Suppressor macrophage treated with lipopolysaccharide for 4 hours (primary cell): Measurements from ENCODE around the gene OSM.
A peak's percentile ranks its signal among the peaks of the same experiment; 100 is the strongest.

Experiments
- DNase-seq: peaks from one replicate; pipeline ENCODE4 v3.0.0-alpha.2; 2020

OSM gene

DNA sequence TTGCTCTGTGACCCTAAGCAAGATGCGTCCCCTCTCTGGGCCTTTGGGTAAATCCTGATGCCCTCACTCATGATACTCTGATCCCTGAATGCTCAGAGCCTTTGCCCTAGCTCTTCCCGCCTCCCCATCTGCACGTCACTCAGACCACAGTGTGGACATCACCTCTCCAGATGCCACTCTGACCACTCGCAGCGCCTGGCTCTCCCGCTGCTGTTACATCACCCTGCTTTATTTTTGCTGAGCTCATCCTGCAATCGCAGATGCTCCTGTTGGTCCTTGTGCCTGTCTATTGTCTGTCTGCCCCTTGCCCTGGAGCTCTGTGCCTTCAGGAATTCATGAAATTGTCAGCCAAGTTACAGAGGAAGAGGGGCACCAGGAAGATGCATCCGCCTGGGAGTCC lies 5.5 kb downstream of the OSM start:
- DNase-seq, result peak; percentile 62

DNA sequence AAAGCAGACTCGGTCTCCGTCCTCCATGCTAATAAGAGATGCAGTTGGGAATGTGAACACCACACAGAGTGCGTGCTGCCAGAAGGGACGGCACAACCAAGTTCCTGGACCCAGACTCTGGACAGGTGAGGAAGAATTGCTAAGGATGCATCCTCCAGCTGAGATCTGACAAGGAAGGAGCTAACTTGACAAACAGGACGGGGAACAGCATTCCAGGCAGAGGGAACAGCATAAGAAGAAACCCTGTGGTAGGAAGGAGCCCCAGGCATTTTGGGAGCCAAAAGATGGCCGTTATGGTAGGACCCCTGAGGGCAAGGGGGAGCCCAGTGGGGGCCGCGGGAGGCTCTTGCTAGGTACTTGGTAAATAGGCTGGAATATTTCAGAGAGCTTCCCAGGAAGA lies 6.0 kb downstream of the OSM start:
- DNase-seq, result no peak

DNA sequence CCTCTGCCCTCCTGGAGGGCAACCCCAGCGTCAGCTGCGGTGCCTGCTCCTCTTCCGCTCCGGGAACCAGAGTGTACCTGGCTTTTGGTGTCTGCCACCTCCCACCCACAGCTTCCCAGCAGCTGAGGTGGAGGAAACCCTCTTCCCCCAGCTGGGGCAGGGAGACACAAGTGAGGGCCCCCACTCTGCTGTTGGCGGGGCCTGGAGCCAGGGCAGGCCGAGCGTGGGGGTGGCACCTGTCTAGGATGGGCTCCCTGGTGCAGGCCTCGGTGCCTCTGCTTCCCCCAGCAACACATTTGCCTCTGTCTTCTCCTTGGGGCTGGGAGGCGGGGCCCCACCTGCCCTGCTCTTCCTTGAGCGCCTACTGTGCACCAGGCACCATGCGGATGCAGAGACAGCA lies 6.4 kb downstream of the OSM start:
- no peak for DNase-seq

DNA sequence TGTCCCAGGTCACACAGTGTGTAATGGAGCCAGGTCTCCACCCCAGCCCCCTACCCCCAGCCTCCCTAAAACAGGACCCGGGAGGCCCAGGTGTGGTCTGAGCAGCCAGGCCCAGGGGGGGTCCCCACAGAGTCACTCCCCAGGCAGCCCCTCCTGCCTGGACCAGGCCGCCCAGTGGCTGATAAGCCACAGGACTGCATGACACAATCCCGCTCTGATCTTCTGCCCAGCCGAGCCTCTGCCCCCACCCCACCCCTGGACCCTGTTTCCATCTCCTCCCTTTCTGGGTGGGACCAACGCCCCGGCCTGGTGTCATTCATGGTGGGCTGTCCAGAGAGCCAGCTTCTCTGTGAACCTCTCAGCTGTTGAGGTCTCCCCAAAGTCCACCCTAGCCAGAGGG lies 12.3 kb downstream of the OSM start:
- no peak for DNase-seq

GRCh38 chr22:30253205-30253852 lies 13.3 kb downstream of the OSM start:
- DNase-seq, result peak; percentile 42

DNA sequence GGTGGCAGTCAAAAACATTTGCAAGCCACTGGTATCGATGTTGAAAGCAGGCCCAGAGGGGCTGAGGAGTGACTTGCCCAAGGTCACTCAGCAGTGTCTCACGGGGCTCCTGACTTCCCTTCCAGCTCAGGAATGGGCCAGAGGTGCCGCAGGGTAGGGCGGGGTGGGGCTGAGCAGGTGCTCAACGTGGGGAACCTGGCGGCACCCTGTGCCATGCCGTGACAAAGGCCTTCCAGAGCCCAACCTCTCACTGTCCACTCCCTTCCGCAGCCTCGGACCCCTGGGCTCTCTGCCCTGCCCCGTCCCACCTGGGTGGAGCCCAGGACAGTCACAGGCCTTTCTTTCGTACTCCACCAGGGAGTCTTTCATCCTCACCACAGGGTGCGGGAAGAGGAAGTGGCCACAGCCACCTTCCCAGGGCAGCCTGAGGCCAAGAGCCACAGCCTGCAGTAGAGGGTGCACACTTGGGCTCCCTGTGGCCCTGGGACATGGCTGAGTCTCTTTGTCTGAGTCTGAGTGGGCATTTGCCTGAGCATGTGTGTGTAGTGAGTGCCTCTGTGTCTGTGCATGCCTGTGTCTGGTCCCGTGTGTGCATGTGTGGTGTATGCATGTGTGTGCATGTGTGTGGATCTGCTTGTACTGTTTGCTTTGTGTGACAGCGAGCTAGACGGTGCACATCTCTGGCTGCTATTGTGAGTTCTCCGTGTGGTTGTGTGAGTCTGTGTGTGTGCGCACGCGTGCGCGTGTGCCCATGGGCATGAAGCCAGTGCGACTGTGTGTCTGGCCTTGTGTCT lies 14.0 kb downstream of the OSM start:
- no peak for DNase-seq

DNA sequence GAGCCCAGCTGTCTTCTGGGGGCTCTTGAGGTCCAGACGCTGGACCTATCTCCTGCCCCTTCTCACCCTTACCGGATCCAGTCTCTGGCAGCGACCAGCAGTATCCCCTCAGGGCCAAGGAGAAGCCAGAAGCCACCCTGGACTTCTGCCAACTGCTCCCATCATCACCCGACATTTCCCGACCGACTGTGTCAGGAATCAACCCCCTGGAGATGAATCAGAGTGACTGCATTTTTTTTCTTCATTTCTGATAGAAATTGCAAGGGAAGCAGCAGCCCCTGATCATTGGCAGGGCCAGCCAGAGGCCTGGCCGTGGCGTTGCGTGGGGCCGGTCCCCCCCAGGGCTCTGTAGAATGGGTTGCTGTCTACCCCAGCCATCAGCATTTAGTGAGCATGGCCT lies 14.9 kb downstream of the OSM start:
- DNase-seq, result no peak

- DNase-seq, result no peak
These were observed 15.9 kb downstream of the OSM start for GRCh38 chr22:30250661-30251267.

GRCh38 chr22:30250039-30250565 lies 16.5 kb downstream of the OSM start:
- DNase-seq, result no peak

GRCh38 chr22:30249049-30250038 lies 17.3 kb downstream of the OSM start:
- DNase-seq, result no peak

DNA sequence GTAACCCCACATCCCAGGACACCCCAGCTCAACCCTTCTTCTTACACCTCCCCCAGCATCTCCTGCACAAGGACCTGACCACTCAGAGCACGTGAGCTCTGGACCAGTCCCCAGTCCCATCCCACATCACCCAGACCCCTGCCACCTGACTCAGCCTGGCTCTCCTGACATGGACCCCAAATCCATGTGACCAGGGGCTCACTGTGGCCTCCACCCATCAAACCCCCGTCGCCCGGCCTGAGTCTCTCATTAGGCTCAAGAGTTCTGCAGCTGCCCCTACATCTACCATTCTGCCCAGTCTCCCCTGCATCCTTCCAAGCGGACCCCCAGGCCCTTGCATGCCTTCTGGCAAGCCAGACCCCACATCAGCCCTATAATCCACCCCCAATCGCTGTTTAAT lies 18.2 kb downstream of the OSM start:
- DNase-seq, result no peak

GRCh38 chr22:30247974-30248373 lies 18.7 kb downstream of the OSM start:
- DNase-seq, result no peak

DNA sequence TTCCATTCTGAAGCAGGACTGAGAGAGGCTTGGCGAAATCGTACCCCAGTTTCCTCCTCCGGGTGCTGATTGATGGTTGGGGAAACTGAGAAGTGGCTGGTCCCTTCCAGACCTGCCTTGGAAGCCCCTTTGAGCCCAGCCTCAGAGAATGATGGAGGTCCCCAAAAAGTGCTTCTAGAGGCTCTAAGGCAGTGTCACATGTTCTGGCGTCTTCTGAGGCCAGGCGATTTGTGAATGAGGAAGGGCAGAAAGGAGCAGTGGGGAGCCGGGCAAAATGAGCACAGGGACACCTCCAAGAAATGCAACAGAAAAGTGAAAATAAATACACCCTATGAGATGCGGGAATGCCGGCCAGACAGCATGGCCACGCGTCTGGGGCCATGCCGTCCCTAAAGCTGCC lies 19.1 kb downstream of the OSM start:
- DNase-seq, result no peak

GRCh38 chr22:30246814-30247376 lies 19.8 kb downstream of the OSM start:
- peak; percentile 66 for DNase-seq

DNA sequence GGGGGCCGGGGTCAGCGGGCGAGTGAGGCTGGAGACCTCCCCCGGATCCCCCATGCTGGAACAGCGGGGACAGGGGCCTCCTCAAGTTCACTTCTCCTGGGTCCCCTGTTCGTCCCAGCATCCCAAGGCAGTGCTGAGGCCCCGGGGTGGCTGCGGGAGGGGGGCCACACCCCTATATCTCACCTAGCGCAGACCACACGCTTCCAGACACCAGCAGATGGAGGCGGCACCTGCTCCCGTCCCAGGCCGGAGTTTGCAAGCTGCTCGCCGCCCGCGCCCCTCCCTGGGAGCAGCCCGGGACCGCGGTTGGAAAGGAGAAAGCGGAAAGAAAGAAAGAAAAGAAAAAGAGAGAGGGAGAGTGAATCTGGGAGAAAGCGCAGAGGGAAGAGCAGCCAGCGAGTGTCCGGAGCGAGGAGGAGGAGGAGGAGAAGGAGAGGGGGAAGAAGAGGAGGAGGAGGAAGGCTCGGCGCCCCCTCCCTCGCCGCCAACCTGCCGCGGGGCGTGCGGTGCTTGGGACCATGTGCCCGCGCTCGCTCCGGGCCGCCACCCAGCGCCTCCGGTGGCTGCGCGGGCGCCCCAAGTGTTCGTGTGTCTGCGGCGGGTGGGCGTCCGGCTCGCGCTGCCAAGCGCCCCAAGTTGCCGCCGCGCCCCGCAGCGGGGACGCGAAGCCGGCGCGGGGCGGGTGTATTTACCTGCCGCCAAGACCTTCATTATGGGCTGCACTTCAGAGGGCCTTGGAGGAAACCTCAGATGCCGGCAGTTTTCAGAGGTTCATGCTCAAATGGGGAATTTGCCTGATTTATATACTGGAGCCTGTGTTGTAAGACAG lies 20.5 kb downstream of the OSM start, which contains the start of gene LIF:
LIF (minus strand) TSS at position 775 of the 829 bp plus-strand sequence; CDS start at position 711, 64 bp downstream.
- DNase-seq, result no peak

GRCh38 chr22:30245181-30245984 lies 21.3 kb downstream of the OSM start:
- DNase-seq, result no peak

DNA sequence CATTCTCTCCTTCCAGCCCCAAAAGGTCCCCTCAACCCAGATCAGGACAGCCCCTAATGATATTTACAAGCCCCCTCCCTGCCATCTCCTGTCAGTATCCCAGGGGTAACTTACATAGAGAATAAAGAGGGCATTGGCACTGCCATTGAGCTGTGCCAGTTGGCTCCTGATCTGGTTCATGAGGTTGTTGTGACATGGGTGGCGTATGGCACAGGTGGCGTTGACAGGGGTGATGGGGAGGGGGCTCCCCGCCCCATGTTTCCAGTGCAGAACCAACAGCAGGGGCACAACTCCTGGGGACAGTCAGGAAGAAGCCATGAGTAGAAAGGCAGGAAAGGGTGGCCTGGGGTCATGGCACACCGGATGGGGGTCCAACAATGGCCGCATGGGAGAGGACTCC lies 22.0 kb downstream of the OSM start:
- no peak for DNase-seq

- DNase-seq, result no peak
These were observed 22.6 kb downstream of the OSM start for GRCh38 chr22:30244066-30244465.

GRCh38 chr22:30243661-30244060 lies 23.0 kb downstream of the OSM start:
- DNase-seq, result no peak
